Measurements from ENCODE around the gene TEX54. TPM values are rescaled to one million over a fixed set of nuclear protein-coding genes. Genes with fewer than 3 reads are reported as not detected.
A peak's percentile ranks its signal among the peaks of the same experiment; 100 is the strongest.

Gene TEX54
- total and polyA plus RNA-seq, 2 of the 13 experiments (the other 11 are each of a cell fraction or from before 2014, with no cell fraction given): not detected

DNA sequence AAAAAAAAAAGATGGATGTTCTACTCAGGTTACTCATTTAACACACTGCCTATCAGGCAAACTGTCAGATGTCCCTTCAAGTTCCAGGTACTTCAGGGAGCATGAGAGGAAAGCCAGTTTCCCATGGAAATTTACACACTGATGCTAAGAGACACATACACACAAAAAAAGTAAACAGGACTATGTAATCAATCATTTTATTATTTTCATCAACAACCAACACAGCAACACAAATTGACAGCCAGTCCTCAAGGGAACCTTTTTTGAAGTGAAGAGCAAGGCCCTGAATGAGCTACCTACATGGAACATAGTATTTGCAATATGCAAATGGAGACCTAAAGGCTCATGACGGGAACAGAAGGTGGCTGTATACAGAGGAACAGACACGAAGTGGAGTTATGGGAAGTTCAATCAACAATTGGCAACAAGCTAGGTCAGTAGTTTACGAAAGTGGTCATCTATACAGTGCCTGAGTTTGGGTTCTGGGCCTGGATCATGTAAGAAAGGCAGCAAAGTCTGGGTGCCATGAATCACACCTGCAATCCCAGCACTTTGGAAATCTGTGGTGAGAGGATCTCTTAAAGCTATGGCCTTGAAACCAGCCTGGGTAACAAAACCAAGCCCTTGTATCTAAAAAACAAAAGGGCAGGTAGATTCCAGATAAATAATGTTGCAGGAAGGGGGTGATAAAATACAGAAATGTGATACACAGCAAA, 19.3 kb upstream of the TEX54 start (continued):
- TF ChIP-seq PHF5A (CRISPR knock-in tag; IDR thresholded peaks at IDR 0.05; ENCODE audit: low read depth, unreplicated experiment) (no peak), RBM22 (optimal IDR thresholded peaks at IDR 0.05; ENCODE audit: low read length) (peak; percentile 3)
- TF ChIP-seq, protein P1, sequence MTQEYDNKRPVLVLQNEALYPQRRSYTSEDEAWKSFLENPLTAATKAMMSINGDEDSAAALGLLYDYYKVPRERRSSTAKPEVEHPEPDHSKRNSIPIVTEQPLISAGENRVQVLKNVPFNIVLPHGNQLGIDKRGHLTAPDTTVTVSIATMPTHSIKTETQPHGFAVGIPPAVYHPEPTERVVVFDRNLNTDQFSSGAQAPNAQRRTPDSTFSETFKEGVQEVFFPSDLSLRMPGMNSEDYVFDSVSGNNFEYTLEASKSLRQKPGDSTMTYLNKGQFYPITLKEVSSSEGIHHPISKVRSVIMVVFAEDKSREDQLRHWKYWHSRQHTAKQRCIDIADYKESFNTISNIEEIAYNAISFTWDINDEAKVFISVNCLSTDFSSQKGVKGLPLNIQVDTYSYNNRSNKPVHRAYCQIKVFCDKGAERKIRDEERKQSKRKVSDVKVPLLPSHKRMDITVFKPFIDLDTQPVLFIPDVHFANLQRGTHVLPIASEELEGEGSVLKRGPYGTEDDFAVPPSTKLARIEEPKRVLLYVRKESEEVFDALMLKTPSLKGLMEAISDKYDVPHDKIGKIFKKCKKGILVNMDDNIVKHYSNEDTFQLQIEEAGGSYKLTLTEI (CRISPR knock-in tag; conservative IDR thresholded peaks at IDR 0.05): no peak

DNA sequence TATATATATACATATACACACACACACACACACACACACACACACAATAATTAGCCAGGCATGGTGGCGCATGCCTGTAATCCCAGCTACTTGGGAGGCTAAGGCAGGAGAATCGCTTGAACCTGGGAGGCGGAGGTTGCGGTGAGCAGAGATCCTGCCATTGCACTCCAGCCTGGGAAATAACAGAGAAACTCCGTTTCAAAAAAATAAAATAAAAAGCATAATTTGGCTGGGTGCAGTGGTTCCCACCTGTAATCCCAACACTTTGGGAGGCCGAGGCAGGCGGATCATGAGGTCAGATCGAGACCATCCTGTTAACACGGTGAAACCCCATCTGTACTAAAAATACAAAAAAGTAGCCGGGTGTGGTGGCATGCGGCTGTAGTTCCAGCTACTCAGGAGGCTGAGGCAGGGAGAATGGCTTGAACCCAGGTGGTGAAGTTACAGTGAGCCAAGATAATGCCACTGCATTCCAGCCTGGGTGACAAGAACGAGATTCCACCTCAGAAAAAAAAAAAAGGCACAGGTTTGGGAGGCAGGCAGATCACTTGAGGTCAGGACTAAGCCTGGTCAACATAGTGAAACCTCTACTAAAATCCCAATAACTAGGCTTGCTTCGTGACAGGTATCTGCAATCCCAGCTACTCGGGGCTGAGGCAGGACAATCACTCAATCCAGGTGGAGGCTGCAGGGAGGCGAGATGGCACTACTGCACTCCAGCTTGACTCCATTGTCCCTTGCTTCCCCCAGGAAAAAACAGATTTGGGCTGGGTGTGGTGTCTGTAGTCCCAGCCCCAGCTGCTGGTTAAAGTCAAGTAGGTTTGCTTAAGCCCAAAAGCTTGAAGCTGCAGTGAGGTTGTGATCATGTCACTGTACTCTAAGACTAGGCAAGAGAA, 18.5 kb upstream of the TEX54 start:
- Histone ChIP-seq H3K27me3 (ENCODE audit: control insufficient read depth in 1 of 2, insufficient read depth in 2 of 2, low read length in 2 of 2) (no peaks in the 10 kb centered on the region; a peak in 1 of 5 replicates), H3K9me3 (ENCODE audit: low read length) (no peaks in the 10 kb centered on the region), H4K20me1 (ENCODE audit: insufficient read depth, low read length) (peaks cover 37% of the 10 kb centered on the region), H3K27ac (ENCODE audit: extremely low read length, insufficient read depth, low read length) (peak overlapping the region; percentile 51), H3K36me3 (replicated peaks in 1 of 2; ENCODE audit: control insufficient read depth in 1 of 2, insufficient read depth in 2 of 2, low read length in 2 of 2) (peaks cover 11 to 33% of the 10 kb centered on the region in 2 experiments), H3K4me3 (replicated peaks in 1 of 3; ENCODE audit: insufficient read depth in 1 of 3, low read depth in 2 of 3, low read length in 3 of 3) (no peak overlapping the region), H3K79me2 (ENCODE audit: insufficient read depth, low read length) (peaks cover 34% of the 10 kb centered on the region), H3K4me2 (ENCODE audit: low read depth, low read length) (no peak overlapping the region), H2AFZ (ENCODE audit: low read length) (no peak overlapping the region), H3K9ac (ENCODE audit: insufficient read depth, low read depth, low read length) (no peak overlapping the region; the same call in 1 of the 2 replicates), H3K4me1 (ENCODE audit: insufficient read depth, low read length) (peaks cover 57% of the 10 kb centered on the region)
- FAIRE-seq: no peak
- intact Hi-C loops (cut with micrococcal nuclease; ENCODE audit: unreplicated experiment) (no loop called here), in situ Hi-C loops (cut with HindIII; ENCODE audit: extremely low pct_ligation_motif_present, low pct_unique_long_range_greater_than_20kb) (no loop called here)
- no TSS peak for BruUV-seq (replicated peaks)
- POLR2A ChIA-PET: interaction anchor here (1.2 to 9.4 kb wide), 11 partner anchors 8 to 124 kb away, joined by 3 to 362 read pairs (median 6); partner anchors contain the start of genes HNRNPUL2, POLR2G, SLC3A2 and STX5
- CTCF ChIA-PET (ENCODE audit: low intra/inter-chr PET ratio, low total read pairs): no interaction called here
- peak; percentile 43 for DNase-seq (ENCODE audit: low spot score)
- 74% methylated on average over 13 of the region's 15 CpGs for WGBS (ENCODE audit: low lambda C conversion rate)
- ATAC-seq: peak; percentile 17
- TF ChIP-seq ZZZ3 (CRISPR knock-in tag; IDR thresholded peaks at IDR 0.05; ENCODE audit: borderline replicate concordance) (no peak), ZNF441 (CRISPR knock-in tag; IDR thresholded peaks at IDR 0.05; ENCODE audit: borderline replicate concordance) (no peak), RXRA (CRISPR knock-in tag; IDR thresholded peaks at IDR 0.05) (peak; percentile 17; the same call in 1 of the 2 replicates), POLR2G (IDR thresholded peaks at IDR 0.05; ENCODE audit: low read depth, low read length) (peak; percentile 83), NR2F6 (IDR thresholded peaks at IDR 0.05) (0 out of 2 replicates have a peak, but pooled peaks have one; percentile 16), NR2F6 (CRISPR knock-in tag; IDR thresholded peaks at IDR 0.05) (no peak), ZNF549 (CRISPR knock-in tag; IDR thresholded peaks at IDR 0.05) (no peak), ZNF460 (CRISPR knock-in tag; IDR thresholded peaks at IDR 0.05; ENCODE audit: borderline replicate concordance) (no peak), POLR2AphosphoS2 (IDR thresholded peaks at IDR 0.05; ENCODE audit: low read depth, low read length) (peak; percentile 15; the same call in 1 of the 2 replicates), TRIM24 (CRISPR knock-in tag; IDR thresholded peaks at IDR 0.05) (no peak)
- TF ChIP-seq, protein P2, sequence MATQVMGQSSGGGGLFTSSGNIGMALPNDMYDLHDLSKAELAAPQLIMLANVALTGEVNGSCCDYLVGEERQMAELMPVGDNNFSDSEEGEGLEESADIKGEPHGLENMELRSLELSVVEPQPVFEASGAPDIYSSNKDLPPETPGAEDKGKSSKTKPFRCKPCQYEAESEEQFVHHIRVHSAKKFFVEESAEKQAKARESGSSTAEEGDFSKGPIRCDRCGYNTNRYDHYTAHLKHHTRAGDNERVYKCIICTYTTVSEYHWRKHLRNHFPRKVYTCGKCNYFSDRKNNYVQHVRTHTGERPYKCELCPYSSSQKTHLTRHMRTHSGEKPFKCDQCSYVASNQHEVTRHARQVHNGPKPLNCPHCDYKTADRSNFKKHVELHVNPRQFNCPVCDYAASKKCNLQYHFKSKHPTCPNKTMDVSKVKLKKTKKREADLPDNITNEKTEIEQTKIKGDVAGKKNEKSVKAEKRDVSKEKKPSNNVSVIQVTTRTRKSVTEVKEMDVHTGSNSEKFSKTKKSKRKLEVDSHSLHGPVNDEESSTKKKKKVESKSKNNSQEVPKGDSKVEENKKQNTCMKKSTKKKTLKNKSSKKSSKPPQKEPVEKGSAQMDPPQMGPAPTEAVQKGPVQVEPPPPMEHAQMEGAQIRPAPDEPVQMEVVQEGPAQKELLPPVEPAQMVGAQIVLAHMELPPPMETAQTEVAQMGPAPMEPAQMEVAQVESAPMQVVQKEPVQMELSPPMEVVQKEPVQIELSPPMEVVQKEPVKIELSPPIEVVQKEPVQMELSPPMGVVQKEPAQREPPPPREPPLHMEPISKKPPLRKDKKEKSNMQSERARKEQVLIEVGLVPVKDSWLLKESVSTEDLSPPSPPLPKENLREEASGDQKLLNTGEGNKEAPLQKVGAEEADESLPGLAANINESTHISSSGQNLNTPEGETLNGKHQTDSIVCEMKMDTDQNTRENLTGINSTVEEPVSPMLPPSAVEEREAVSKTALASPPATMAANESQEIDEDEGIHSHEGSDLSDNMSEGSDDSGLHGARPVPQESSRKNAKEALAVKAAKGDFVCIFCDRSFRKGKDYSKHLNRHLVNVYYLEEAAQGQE (IDR thresholded peaks at IDR 0.05; ENCODE audit: borderline replicate concordance in 1 of 2, low read depth in 1 of 2, low read length in 2 of 2): no peak
